WTC11 (cell line): ENCODE measurements around the gene SELENOF. TPM values are rescaled to one million over a fixed set of nuclear protein-coding genes. Genes with fewer than 3 reads are reported as not detected.

Source experiments
- ATAC-seq: fragments of 200-7000 bp; cut with Tn5 transposase; 2 replicates; pipeline ENCODE4 v1.10.0; 2021; ENCODE audit warnings: mild to moderate bottlenecking, moderate library complexity
- CTCF ChIA-PET: fragments of 300-600 bp; sonication (Branson Sonifier 250); formaldehyde crosslinking; loops from one replicate; lab custom pipeline; 2021; ENCODE audit warnings: antibody characterized with exemption; lab: Charles Lee
- POLR2A ChIA-PET: fragments of 350-600 bp; sonication (Branson Sonifier 250); formaldehyde crosslinking; loops from one replicate; lab custom pipeline; 2021; ENCODE audit warnings: antibody characterized with exemption; lab: Charles Lee
- DNase-seq: peaks from one replicate; pipeline ENCODE4 v3.0.0; 2021; ENCODE audit warnings: low spot score
- H3K27ac Mint-ChIP-seq: 2 replicates; pipeline ENCODE4 v1.8.0; 2021; ENCODE audit warnings: mixed read lengths
- H3K27me3 Mint-ChIP-seq: 2 replicates; pipeline ENCODE4 v1.8.0; 2021; ENCODE audit warnings: low read depth, mild to moderate bottlenecking, moderate library complexity, mixed read lengths
- H3K36me3 Mint-ChIP-seq: 2 replicates; pipeline ENCODE4 v1.8.0; 2021; ENCODE audit warnings: mixed read lengths
- H3K4me1 Mint-ChIP-seq: 2 replicates; pipeline ENCODE4 v1.8.0; 2022; ENCODE audit warnings: mixed read lengths
- H3K4me3 Mint-ChIP-seq: 2 replicates; pipeline ENCODE4 v1.8.0; 2021; ENCODE audit warnings: mild to moderate bottlenecking, moderate library complexity, mixed read lengths
- H3K9me3 Mint-ChIP-seq: 2 replicates; pipeline ENCODE4 v1.8.0; 2021; ENCODE audit warnings: mixed read lengths
- ELF4 ChIP-seq: sonication (generic); formaldehyde crosslinking; IDR thresholded peaks from 2 replicates; pipeline ENCODE4 v1.8.1; 2022; ENCODE audit warnings: low read depth, mild to moderate bottlenecking, moderate library complexity, missing genetic modification reagents
- ESRRA ChIP-seq: sonication (generic); formaldehyde crosslinking; IDR thresholded peaks from 2 replicates; pipeline ENCODE4 v1.8.1; 2022; ENCODE audit warnings: mild to moderate bottlenecking, missing genetic modification reagents, borderline replicate concordance
- FOXK1 ChIP-seq: sonication (generic); formaldehyde crosslinking; IDR thresholded peaks from 2 replicates; pipeline ENCODE4 v1.8.0; 2022; ENCODE audit warnings: mild to moderate bottlenecking, moderate library complexity, missing genetic modification reagents
- GABPB1 ChIP-seq: sonication (generic); formaldehyde crosslinking; IDR thresholded peaks from 2 replicates; pipeline ENCODE4 v1.8.1; 2023; ENCODE audit warnings: mild to moderate bottlenecking, missing genetic modification reagents
- GTF2I ChIP-seq: fragments of 250-450 bp; sonication (Bioruptor Pico); conservative IDR thresholded peaks from 2 replicates; pipeline ENCODE4 v1.4.0; 2021; ENCODE audit warnings: mild to moderate bottlenecking
- JUN ChIP-seq: sonication (generic); formaldehyde crosslinking; IDR thresholded peaks from 2 replicates; pipeline ENCODE4 v1.8.0; 2023; ENCODE audit warnings: mild to moderate bottlenecking, missing genetic modification reagents
- KAT7 ChIP-seq: sonication (generic); formaldehyde crosslinking; IDR thresholded peaks from 2 replicates; pipeline ENCODE4 v1.8.1; 2023; ENCODE audit warnings: missing genetic modification reagents, mild to moderate bottlenecking, borderline replicate concordance
- MXD4 ChIP-seq: fragments of 250-450 bp; sonication (Bioruptor Pico); IDR thresholded peaks from 2 replicates; pipeline ENCODE4 v1.8.0; 2021; ENCODE audit warnings: mild to moderate bottlenecking, moderate library complexity, borderline replicate concordance
- MYBL2 ChIP-seq: sonication (generic); formaldehyde crosslinking; IDR thresholded peaks from 2 replicates; pipeline ENCODE4 v1.8.1; 2023; ENCODE audit warnings: mild to moderate bottlenecking, moderate library complexity, missing genetic modification reagents
- NFATC4 ChIP-seq: fragments of 250-450 bp; sonication (Bioruptor Pico); IDR thresholded peaks from 2 replicates; pipeline ENCODE4 v1.9.0; 2021; ENCODE audit warnings: mild to moderate bottlenecking
- RELA ChIP-seq: sonication (generic); formaldehyde crosslinking; IDR thresholded peaks from 2 replicates; pipeline ENCODE4 v1.8.1; 2022; ENCODE audit warnings: missing genetic modification reagents, mild to moderate bottlenecking, borderline replicate concordance
- TCF7 ChIP-seq: sonication (generic); formaldehyde crosslinking; IDR thresholded peaks from 2 replicates; pipeline ENCODE4 v1.8.0; 2022; ENCODE audit warnings: mild to moderate bottlenecking, low read depth, missing genetic modification reagents, moderate library complexity
- TEAD4 ChIP-seq: sonication (generic); formaldehyde crosslinking; IDR thresholded peaks from 2 replicates; pipeline ENCODE4 v1.8.0; 2022; ENCODE audit warnings: mild to moderate bottlenecking, missing genetic modification reagents
- ZNF138 ChIP-seq: sonication (generic); formaldehyde crosslinking; conservative IDR thresholded peaks from 2 replicates; pipeline ENCODE4 v1.8.1; 2022; ENCODE audit warnings: mild to moderate bottlenecking, moderate library complexity, missing genetic modification reagents
- ZNF263 ChIP-seq: sonication (generic); formaldehyde crosslinking; IDR thresholded peaks from 2 replicates; pipeline ENCODE4 v1.8.1; 2022; ENCODE audit warnings: low read depth, mild to moderate bottlenecking, moderate library complexity, missing genetic modification reagents
- ZNF317 ChIP-seq: sonication (generic); formaldehyde crosslinking; IDR thresholded peaks from 2 replicates; pipeline ENCODE4 v1.8.1; 2023; ENCODE audit warnings: low read depth, mild to moderate bottlenecking, moderate library complexity, missing genetic modification reagents, borderline replicate concordance
- ZNF416 ChIP-seq: fragments of 250-450 bp; sonication (Bioruptor Pico); IDR thresholded peaks from 2 replicates; pipeline ENCODE4 v1.9.0; 2021; ENCODE audit warnings: mild to moderate bottlenecking, inconsistent platforms
- total RNA-seq: library from RNA; stranded (reverse); gene quantifications from 3 replicates; pipeline ENCODE4 v1.2.3, GENCODE V29; 2021
- TF ChIP-seq, protein P1 (sequence below): sonication (generic); formaldehyde crosslinking; IDR thresholded peaks from 2 replicates; pipeline ENCODE4 v1.8.1; 2023; ENCODE audit warnings: mild to moderate bottlenecking, missing genetic modification reagents
- TF ChIP-seq, protein P2 (sequence below): fragments of 250-450 bp; sonication (Bioruptor Pico); IDR thresholded peaks from 2 replicates; pipeline ENCODE4 v1.9.0; 2021; ENCODE audit warnings: moderate library complexity, mild to moderate bottlenecking, inconsistent platforms, borderline replicate concordance
- TF ChIP-seq, protein P3 (sequence below): sonication (generic); formaldehyde crosslinking; IDR thresholded peaks from 2 replicates; pipeline ENCODE4 v1.8.0; 2022; ENCODE audit warnings: mild to moderate bottlenecking, missing genetic modification reagents
- TF ChIP-seq, protein P4 (sequence below): sonication (generic); formaldehyde crosslinking; IDR thresholded peaks from 2 replicates; pipeline ENCODE4 v1.8.1; 2023; ENCODE audit warnings: mild to moderate bottlenecking, missing genetic modification reagents, moderate library complexity
- TF ChIP-seq, protein P5 (sequence below): sonication (generic); formaldehyde crosslinking; IDR thresholded peaks from 2 replicates; pipeline ENCODE4 v1.8.1; 2023; ENCODE audit warnings: mild to moderate bottlenecking, missing genetic modification reagents, borderline replicate concordance
- TF ChIP-seq, protein P6 (sequence below): sonication (generic); formaldehyde crosslinking; IDR thresholded peaks from 2 replicates; pipeline ENCODE4 v1.8.1; 2022; ENCODE audit warnings: low read depth, missing genetic modification reagents, borderline replicate concordance
- TF ChIP-seq, protein P7 (sequence below): fragments of 250-450 bp; sonication (Bioruptor Pico); IDR thresholded peaks from 2 replicates; pipeline ENCODE4 v1.9.0; 2021; ENCODE audit warnings: mild to moderate bottlenecking, borderline replicate concordance

The SELENOF gene
- total RNA-seq, 1 experiment from 2014 or later = 156 TPM

DNA sequence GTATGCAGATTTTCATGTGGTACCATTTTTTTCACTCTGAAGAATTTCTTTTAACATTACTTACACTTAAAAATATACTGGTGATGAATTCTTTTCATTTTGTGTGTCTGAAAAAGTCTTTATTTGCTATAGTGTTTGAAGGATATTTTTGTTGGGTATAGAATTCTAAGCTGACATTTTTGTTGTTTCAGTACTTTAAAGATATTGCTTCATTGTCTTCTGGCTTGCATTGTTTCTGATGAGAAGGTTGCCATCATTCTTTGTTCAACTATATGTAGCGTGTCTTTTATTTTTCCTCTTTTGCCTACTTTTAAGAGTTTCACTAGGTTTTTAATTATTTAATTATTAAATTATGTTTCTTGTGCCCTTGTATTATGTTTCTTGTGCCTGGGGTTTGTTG is 8.5 kb upstream of the SELENOF start (continued):
- TF ChIP-seq, protein P1, sequence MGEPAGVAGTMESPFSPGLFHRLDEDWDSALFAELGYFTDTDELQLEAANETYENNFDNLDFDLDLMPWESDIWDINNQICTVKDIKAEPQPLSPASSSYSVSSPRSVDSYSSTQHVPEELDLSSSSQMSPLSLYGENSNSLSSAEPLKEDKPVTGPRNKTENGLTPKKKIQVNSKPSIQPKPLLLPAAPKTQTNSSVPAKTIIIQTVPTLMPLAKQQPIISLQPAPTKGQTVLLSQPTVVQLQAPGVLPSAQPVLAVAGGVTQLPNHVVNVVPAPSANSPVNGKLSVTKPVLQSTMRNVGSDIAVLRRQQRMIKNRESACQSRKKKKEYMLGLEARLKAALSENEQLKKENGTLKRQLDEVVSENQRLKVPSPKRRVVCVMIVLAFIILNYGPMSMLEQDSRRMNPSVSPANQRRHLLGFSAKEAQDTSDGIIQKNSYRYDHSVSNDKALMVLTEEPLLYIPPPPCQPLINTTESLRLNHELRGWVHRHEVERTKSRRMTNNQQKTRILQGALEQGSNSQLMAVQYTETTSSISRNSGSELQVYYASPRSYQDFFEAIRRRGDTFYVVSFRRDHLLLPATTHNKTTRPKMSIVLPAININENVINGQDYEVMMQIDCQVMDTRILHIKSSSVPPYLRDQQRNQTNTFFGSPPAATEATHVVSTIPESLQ (CRISPR knock-in tag) = no peak
- no peak for TF ChIP-seq MXD4
- TF ChIP-seq KAT7 (CRISPR knock-in tag) = no peak
- no peak for TF ChIP-seq GTF2I (CRISPR knock-in tag)
- TF ChIP-seq, protein P2, sequence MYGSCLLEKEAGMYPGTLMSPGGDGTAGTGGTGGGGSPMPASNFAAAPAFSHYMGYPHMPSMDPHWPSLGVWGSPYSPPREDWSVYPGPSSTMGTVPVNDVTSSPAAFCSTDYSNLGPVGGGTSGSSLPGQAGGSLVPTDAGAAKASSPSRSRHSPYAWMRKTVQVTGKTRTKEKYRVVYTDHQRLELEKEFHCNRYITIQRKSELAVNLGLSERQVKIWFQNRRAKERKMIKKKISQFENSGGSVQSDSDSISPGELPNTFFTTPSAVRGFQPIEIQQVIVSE (CRISPR knock-in tag) = no peak
- TF ChIP-seq, protein P3, sequence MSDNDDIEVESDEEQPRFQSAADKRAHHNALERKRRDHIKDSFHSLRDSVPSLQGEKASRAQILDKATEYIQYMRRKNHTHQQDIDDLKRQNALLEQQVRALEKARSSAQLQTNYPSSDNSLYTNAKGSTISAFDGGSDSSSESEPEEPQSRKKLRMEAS = no peak
- TF ChIP-seq RELA (CRISPR knock-in tag) = no peak
- TF ChIP-seq FOXK1 (CRISPR knock-in tag) = no peak
- TF ChIP-seq TCF7 = no peak
- TF ChIP-seq JUN (CRISPR knock-in tag) = no peak
- TF ChIP-seq, protein P4, sequence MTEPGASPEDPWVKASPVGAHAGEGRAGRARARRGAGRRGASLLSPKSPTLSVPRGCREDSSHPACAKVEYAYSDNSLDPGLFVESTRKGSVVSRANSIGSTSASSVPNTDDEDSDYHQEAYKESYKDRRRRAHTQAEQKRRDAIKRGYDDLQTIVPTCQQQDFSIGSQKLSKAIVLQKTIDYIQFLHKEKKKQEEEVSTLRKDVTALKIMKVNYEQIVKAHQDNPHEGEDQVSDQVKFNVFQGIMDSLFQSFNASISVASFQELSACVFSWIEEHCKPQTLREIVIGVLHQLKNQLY (CRISPR knock-in tag) = no peak
- TF ChIP-seq MYBL2 (CRISPR knock-in tag) = no peak
- TF ChIP-seq ZNF416 (CRISPR knock-in tag) = no peak
- TF ChIP-seq NFATC4 (CRISPR knock-in tag) = no peak
- TF ChIP-seq ZNF138 = no peak

DNA sequence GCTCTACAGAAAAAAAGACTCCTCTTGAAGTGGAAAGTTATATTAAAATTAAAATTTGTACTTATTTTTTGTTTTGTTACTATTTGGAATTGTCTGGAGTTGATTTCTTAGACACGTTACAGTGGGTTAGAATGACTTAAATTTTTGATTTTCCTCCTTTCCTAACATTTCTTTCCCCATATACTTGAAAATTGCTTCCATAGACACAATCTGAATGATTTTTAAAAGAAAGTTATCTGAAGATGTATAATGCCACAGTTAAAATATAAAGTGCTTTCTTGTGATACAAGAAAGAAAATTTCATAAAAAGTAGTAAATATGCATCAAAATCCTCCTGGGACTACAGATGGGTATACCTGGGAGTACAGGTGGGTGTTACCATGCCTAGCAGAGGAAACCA is 2.8 kb upstream of the SELENOF start:
- DNase-seq (no peak), ATAC-seq (no peak)
- H3K4me3 Mint-ChIP-seq = no peak overlapping the region; the same call in 1 of the 2 replicates
- H3K36me3 Mint-ChIP-seq = peaks cover 11% of the 10 kb centered on the region
- POLR2A ChIA-PET = no interaction called here
- no peak overlapping the region for H3K27ac Mint-ChIP-seq
- CTCF ChIA-PET = interaction anchor here (2.2 kb wide), 1 partner anchor 83 kb away, joined by 5 read pairs; no protein-coding TSS in a partner anchor
- peaks cover 24% of the 10 kb centered on the region for H3K4me1 Mint-ChIP-seq
- H3K27me3 Mint-ChIP-seq = no peaks in the 10 kb centered on the region
- H3K9me3 Mint-ChIP-seq = peaks cover 12% of the 10 kb centered on the region
- TF ChIP-seq, protein P5, sequence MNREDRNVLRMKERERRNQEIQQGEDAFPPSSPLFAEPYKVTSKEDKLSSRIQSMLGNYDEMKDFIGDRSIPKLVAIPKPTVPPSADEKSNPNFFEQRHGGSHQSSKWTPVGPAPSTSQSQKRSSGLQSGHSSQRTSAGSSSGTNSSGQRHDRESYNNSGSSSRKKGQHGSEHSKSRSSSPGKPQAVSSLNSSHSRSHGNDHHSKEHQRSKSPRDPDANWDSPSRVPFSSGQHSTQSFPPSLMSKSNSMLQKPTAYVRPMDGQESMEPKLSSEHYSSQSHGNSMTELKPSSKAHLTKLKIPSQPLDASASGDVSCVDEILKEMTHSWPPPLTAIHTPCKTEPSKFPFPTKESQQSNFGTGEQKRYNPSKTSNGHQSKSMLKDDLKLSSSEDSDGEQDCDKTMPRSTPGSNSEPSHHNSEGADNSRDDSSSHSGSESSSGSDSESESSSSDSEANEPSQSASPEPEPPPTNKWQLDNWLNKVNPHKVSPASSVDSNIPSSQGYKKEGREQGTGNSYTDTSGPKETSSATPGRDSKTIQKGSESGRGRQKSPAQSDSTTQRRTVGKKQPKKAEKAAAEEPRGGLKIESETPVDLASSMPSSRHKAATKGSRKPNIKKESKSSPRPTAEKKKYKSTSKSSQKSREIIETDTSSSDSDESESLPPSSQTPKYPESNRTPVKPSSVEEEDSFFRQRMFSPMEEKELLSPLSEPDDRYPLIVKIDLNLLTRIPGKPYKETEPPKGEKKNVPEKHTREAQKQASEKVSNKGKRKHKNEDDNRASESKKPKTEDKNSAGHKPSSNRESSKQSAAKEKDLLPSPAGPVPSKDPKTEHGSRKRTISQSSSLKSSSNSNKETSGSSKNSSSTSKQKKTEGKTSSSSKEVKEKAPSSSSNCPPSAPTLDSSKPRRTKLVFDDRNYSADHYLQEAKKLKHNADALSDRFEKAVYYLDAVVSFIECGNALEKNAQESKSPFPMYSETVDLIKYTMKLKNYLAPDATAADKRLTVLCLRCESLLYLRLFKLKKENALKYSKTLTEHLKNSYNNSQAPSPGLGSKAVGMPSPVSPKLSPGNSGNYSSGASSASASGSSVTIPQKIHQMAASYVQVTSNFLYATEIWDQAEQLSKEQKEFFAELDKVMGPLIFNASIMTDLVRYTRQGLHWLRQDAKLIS = no peak
- TF ChIP-seq, protein P6, sequence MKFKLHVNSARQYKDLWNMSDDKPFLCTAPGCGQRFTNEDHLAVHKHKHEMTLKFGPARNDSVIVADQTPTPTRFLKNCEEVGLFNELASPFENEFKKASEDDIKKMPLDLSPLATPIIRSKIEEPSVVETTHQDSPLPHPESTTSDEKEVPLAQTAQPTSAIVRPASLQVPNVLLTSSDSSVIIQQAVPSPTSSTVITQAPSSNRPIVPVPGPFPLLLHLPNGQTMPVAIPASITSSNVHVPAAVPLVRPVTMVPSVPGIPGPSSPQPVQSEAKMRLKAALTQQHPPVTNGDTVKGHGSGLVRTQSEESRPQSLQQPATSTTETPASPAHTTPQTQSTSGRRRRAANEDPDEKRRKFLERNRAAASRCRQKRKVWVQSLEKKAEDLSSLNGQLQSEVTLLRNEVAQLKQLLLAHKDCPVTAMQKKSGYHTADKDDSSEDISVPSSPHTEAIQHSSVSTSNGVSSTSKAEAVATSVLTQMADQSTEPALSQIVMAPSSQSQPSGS (CRISPR knock-in tag) = no peak
- TF ChIP-seq ELF4 (CRISPR knock-in tag) = no peak
- TF ChIP-seq ZNF263 = no peak
- no peak for TF ChIP-seq NFATC4 (CRISPR knock-in tag)
- no peak for TF ChIP-seq GABPB1 (CRISPR knock-in tag)
- no peak for TF ChIP-seq TEAD4 (CRISPR knock-in tag)
- TF ChIP-seq RELA (CRISPR knock-in tag) = no peak
- TF ChIP-seq JUN (CRISPR knock-in tag) = no peak
- no peak for TF ChIP-seq ESRRA (CRISPR knock-in tag)
- TF ChIP-seq MYBL2 (CRISPR knock-in tag) = no peak
- no peak for TF ChIP-seq KAT7 (CRISPR knock-in tag)
- no peak for TF ChIP-seq ZNF317 (CRISPR knock-in tag)
- TF ChIP-seq, protein P7, sequence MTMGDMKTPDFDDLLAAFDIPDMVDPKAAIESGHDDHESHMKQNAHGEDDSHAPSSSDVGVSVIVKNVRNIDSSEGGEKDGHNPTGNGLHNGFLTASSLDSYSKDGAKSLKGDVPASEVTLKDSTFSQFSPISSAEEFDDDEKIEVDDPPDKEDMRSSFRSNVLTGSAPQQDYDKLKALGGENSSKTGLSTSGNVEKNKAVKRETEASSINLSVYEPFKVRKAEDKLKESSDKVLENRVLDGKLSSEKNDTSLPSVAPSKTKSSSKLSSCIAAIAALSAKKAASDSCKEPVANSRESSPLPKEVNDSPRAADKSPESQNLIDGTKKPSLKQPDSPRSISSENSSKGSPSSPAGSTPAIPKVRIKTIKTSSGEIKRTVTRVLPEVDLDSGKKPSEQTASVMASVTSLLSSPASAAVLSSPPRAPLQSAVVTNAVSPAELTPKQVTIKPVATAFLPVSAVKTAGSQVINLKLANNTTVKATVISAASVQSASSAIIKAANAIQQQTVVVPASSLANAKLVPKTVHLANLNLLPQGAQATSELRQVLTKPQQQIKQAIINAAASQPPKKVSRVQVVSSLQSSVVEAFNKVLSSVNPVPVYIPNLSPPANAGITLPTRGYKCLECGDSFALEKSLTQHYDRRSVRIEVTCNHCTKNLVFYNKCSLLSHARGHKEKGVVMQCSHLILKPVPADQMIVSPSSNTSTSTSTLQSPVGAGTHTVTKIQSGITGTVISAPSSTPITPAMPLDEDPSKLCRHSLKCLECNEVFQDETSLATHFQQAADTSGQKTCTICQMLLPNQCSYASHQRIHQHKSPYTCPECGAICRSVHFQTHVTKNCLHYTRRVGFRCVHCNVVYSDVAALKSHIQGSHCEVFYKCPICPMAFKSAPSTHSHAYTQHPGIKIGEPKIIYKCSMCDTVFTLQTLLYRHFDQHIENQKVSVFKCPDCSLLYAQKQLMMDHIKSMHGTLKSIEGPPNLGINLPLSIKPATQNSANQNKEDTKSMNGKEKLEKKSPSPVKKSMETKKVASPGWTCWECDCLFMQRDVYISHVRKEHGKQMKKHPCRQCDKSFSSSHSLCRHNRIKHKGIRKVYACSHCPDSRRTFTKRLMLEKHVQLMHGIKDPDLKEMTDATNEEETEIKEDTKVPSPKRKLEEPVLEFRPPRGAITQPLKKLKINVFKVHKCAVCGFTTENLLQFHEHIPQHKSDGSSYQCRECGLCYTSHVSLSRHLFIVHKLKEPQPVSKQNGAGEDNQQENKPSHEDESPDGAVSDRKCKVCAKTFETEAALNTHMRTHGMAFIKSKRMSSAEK (CRISPR knock-in tag) = no peak
